ENCODE results near the gene CLP1.
"Not testable (repeated sequence)": the region's sequence is repeated elsewhere in the genome, so short reads cannot be mapped to it uniquely, and the experiment has no call there.

The CLP1 gene

DNA sequence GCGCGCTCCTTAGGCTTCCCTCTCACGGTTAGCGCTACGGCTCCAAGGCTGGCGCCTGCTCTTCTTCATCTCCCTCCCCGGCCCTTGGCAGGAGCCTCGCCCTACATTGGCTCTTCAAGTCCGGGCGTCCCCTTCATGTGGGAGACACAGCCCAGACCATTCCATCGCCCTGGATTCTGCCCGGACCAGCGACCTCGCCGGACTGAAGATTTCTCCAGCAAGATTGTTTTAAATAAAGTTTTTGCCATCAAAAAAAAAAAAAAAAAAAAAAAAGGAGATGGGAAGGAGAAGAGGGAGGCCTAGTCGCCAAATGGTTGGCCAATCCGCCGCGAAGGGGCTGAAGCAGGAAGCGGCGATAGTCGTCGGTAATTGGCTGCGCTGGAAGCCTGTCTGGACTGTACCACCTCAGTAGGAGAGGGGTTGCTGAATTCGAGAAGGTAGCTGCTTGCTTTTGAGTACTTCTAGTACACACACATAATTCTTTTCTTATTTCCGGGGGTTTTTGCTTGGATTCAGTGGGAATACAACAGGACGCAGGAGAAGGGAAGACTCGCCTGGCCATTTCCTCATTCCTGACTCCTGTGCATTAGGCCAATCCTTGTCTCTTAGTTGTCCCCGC, 9.7 kb downstream of the CLP1 start:
- peak; percentile 84 for DNase-seq

DNA sequence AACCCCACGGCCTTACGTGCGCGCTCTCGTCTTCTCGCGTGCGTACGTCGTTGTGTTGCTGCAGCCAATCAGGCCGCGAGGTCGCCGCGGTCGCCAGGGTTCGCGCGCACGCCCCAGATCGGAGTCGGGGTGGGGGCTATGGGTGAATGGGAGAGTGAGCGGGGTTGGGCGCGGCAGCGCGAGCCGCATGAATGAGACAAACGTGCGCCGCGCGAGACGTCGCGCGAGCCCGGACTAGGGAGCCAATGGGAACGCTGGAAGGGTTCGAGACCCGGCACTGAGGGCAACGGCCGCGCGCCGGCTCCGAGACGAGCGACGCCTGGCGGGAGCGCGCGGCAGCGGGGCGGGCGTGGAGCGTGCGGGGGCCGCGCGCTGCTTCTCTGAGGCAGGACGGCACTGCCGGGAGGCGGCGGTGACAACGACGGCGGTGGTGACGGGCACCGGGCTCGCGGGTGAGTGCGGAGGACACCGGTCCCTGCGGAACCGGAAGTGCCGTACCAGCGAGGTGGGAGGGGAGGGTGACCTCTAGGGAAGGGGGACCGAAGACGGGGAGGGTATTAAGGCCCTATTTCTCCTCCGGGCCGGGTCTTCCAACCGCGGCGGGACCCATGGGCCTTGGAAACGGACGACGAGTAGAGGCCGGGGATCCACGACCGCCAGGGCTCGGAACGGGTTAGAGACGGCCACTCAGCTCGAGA, 10.3 kb downstream of the CLP1 start, which contains the start of gene ZDHHC5:
ZDHHC5 (plus strand) TSS at position 379 of the 698 bp plus-strand sequence. CDS start 4,977 bp downstream, outside the sequence.
- DNase-seq, result peak; percentile 97

DNA sequence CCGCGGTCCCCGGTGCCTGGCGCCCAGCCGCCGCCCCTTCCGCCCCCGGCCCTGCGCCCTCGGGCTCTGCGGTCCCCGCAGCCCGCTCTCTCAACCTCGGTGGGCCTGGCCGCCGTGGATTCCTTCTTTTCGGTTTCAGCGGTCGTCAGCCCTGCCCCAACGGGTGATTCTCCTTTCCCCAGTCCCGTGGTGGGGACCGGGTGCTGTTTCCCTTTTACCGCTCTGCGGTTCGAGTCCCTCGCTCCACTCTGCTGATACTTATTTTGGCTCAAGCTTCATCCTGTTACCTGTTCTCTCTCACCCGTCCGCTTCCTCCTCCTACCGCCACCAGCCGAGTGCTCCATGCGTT, 10.8 kb downstream of the CLP1 start:
- no peak for DNase-seq

DNA sequence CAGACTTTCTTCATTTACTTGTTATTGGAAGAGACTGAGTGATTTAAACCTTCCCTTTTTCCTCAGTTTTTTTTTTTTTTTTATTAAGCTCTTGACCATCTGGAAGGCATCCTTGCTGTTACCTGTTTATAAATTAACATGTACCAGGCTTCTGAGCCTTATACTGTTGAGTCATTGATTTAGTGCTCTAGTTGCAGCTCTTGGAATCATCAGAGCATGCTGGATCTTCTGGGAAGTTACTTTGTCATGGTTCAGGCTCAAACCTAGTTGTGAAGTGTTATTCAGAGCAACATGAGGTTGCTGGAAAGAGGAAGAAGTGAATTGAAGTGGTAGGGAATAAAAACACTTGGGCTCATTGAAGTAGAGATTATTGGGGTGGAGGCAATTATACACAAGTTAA, 16.7 kb downstream of the CLP1 start:
- no peak for DNase-seq

DNA sequence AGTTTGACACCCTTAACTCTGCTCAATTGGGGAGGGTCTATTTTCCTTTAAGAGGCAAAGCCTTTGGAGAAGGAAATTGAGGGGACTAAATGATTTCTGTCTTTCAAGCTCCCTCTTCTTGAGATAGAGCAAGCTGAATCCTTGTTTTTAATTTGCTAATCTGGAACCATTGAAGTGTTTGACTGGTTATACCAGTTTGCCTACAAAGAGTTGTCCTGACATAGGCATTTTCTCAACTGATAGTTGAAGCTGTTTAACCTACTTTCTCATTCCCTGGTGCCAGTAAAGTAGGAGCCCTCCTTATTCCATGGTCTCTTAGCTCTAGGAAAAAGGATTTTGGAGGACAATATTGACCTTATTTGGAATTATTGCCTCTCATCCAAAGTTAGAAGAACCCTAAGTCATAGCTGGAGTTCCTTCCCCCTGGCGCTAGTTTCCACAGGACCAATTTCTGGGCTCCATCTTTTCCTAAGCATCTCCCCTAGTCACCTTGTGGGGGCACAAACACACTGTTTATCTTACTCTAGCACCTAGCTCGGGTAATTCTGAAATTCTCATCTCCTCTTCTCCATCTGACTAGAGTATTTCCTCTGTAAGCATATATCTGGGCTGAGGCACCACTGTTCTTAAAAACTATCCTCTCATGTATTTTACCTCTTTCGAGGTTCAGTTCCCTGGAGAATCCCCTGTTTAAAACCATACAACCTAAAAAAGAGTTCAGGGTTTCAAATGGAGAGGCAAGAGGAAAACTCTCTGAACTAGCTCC, 17.8 kb downstream of the CLP1 start:
- DNase-seq, result no peak

DNA sequence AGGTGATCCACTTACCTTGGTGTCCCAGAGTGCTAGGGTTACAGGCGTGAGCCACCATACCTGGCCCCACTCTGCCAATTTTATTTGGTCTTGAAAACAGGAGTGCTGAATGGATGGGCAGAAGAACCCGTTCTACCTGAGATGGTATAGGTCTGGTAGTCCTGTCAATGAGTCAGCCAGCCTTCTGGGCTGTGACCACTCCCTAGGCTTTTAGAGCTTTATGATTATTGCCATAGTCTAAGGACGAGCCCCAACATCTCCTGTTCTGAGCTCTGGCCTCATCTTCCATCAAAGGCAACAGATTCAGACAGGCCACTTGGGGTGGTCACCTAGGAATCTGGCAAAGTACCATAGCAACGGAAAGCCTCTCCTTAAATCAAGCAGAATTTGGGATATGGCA, 21.8 kb downstream of the CLP1 start:
- DNase-seq, result no peak

DNA sequence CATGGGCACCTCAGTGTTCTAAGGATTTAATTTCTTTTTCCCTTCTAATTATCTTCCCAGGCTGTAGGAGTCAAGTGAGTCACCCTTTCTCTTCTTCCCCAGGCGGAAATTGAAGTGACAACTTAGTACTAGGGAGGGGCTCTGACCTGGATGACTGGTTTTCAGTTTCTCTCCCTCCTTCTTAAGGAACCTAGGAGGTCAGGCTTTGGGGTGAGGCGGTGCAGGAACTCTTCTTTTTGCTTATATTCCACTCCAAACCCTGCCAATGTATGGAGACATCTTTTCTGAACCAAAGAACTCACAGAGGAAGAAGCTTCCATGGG, 23.0 kb downstream of the CLP1 start:
- DNase-seq, result no peak

DNA sequence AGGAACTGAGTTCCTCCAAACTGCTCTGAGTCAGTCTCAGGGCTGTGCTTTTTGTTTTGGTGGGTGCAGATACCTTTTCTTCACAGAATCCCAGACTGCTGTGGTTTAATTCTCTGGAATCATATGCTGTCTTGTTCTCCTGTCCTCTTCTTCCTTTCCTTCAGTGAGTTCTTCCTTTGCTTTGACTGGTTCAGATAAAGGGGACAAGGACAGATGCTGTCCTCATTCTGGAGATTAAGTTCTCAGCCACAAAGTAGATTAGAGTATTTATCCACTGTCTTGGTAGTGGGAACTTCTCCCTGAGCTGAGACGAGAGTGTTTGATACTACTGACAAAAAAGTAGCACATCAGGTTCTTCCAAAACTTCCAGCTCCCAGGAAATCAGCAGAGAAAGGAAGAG, 23.6 kb downstream of the CLP1 start:
- DNase-seq, result no peak

DNA sequence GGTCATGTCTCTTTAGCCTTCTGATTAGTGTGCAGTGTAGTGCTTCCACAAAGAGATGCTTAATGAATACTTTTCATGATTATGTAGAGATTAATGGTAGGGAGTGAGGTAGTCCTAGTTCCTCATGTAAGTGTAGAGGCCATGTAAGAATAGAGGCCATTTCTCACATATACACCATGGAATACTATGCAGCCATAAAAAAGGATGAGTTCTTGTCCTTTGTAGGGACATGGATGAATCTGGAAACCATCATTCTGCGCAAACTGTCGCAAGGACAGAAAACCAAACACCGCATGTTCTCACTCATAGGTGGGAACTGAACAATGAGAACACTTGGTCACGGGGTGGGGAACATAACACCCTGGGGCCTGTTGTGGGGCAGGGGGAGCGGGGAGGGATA, 32.9 kb downstream of the CLP1 start:
- not testable (repeated sequence) for DNase-seq

DNA sequence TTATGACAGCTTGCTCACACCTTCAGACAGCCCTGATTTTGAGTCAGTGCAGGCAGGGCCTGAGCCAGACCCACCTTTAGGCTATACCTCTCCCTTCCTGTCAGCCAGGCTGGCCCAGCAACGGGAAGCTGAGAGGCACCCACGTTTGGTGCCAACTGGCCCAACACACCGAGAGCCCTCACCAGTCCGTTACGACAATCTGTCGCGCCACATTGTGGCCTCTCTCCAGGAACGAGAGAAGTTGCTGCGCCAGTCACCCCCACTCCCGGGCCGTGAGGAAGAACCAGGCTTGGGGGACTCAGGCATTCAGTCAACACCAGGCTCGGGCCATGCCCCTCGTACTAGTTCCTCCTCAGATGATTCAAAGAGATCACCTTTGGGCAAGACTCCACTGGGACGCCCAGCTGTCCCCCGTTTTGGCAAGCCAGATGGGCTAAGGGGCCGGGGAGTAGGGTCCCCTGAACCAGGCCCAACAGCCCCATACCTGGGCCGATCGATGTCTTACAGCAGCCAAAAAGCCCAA, 41.3 kb downstream of the CLP1 start:
- no peak for DNase-seq

DNA sequence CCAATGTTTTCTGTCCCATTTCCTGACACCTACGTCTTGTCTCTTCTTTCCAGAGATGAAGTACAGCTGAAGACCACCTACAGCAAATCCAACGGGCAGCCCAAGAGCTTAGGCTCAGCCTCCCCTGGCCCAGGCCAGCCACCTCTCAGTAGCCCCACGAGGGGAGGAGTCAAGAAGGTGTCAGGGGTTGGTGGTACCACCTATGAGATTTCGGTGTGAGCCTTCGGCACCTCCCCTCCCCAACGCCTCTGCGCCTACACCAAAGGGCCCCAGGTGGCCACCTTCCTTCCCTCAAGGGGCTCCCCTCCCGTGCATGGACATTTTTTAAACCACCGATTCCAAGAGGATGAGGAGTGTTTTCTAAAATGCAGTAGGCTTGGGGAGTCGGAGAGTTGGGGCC, 42.3 kb downstream of the CLP1 start:
- no peak for DNase-seq

DNA sequence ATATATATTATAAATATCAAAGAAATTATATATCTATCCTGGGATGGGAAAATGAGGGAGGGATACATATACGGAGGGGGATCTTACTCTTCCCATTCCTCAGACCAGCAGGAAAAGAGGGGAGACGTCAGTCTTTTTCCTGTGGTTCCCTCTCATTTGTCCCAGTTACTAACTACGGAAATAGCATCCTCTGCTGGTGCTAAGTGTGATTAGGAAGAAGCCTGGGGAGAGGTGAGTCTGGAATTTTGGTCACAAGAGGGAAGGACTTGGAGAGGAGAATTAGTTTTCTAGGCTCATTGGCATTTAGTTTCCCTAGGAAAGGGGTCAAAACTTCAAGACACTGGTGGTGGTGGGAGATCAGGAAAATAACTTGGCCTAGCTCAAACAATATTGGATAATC, 42.9 kb downstream of the CLP1 start:
- DNase-seq, result no peak

DNA sequence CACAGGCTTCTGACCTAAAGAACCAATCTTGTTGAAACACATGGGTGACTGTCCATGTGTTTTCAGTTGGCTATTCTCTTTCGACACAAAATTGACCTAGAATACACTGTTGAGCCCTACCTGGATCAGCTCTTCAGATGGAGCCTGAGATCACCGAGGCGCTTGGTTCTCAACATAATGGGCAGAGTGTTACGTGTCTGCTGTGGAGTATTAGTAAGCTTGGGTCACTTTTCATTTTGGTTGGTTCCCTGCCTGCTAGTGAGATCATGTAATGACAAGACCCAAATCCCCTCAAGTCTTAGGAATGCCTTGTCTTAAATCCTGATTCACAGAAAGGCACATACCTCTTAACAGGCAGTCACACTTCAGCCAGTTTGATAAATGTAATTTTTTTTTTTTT, 45.8 kb downstream of the CLP1 start:
- no peak for DNase-seq

DNA sequence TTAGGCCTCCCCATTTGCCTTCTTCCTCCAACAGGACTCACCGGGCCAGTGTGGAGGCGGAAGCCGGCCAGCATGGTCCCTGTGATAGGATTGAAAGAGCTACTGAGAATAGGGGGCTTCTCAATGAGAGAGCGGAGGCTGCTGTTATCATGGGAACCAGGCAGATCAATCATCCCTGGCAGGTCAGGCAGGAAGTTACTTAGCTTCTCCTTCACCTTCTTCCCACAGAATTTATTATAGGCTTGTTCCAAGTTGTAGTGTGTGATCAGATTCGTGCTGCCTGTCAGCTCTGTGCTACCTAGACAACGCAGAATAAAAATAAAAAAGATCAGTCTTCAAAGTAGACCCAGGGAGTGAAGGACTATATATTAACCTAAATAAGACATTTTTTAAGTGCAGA, 47.4 kb downstream of the CLP1 start:
- DNase-seq, result no peak

DNA sequence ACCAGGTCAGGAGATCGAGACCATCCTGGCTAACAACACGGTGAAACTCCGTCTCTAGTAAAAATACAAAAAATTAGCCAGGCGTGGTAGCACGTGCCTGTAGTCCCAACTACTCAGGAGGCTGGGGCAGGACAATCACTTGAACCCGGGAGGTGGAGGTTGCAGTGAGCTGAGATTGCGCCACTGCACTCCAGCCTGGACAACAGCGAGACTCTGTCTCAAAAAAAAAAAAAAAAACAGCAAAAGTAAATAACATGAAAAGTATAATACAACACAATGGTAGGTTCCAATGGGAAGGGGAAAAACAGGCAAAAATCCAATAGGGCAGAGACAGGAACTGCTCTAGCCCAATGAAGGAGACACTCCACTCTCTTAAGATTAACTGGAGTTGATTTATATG, 47.9 kb downstream of the CLP1 start:
- not testable (repeated sequence) for DNase-seq

DNA sequence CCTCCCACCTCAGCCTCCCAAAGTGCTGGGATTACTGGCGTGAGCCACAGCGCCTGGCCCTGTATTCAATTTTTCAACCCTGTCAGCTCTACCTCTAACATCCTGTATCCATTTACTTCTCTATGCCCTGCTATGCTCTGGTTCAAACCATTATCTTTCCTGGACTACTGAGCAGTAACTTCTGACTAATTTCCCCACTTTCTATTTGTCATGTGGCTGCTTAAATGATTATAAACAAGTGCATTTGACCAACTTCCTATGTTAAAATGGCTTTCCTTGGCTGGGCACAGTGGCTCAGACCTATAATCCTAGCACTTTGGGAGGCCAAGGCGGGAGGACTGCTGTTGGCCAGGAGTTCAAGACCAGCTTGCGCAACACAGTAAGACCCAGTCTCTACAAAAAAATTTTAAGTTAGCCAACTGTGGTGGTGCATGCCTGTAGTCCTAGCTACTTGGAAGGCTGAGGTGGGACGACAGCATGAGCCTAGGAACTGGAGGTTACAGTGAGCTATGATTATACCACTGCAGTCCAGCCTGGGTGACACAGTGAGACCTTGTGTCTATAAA, 52.3 kb downstream of the CLP1 start:
- no peak for DNase-seq

All from activated CD4-positive, CD25-positive, alpha-beta regulatory T cell treated with anti-CD3 and anti-CD28 coated beads, Interleukin-2, amount 50 U/mL, for 72 hours (primary cell).